ENCODE results near the gene FUZ. TPM values are rescaled to one million over a fixed set of nuclear protein-coding genes. Genes with fewer than 3 reads are reported as not detected.

The FUZ gene
- total and polyA plus RNA-seq, 2 donors, result 16.6 to 20.9 TPM

- Histone ChIP-seq H3K36me3 (ENCODE audit: control insufficient read depth in 2 of 2, insufficient read depth in 2 of 2, low read length in 1 of 2) (peaks cover 80 to 93% of the 10 kb centered on the region in 2 donors), H3K9me3 (ENCODE audit: control insufficient read depth in 2 of 2, insufficient read depth in 1 of 2, low read length in 1 of 2) (peaks cover 0 to 2% of the 10 kb centered on the region in 2 donors), H3K27me3 (ENCODE audit: control insufficient read depth in 2 of 2, insufficient read depth in 1 of 2, low read length in 1 of 2) (no peaks in the 10 kb centered on the region), H3K27ac (ENCODE audit: low read depth in 1 of 2, low read length in 1 of 2) (no peak overlapping the region), H3K4me3 (ENCODE audit: low read length in 2 of 2) (no peak overlapping the region), H3K4me1 (ENCODE audit: control insufficient read depth in 2 of 2, insufficient read depth in 2 of 2, low read length in 2 of 2) (no peaks in the 10 kb centered on the region)
- WGBS, result 96% methylated on average over 11 of the region's 11 CpGs
- no peak for DNase-seq (ENCODE audit: low read depth in 6 of 9, low spot score in 9 of 9)
Measured at GRCh38 chr19:49798574-49798973, 14.5 kb downstream of the FUZ start.

GRCh38 chr19:49795615-49796014 lies 17.5 kb downstream of the FUZ start:
- Histone ChIP-seq H3K27me3 (ENCODE audit: control insufficient read depth in 2 of 2, insufficient read depth in 1 of 2, low read length in 1 of 2) (no peaks in the 10 kb centered on the region), H3K27ac (ENCODE audit: low read depth in 1 of 2, low read length in 1 of 2) (no peak overlapping the region), H3K4me3 (ENCODE audit: low read length in 2 of 2) (no peak overlapping the region), H3K4me1 (ENCODE audit: control insufficient read depth in 2 of 2, insufficient read depth in 2 of 2, low read length in 2 of 2) (no peaks in the 10 kb centered on the region), H3K36me3 (ENCODE audit: control insufficient read depth in 2 of 2, insufficient read depth in 2 of 2, low read length in 1 of 2) (peaks cover 70 to 93% of the 10 kb centered on the region in 2 donors), H3K9me3 (ENCODE audit: control insufficient read depth in 2 of 2, insufficient read depth in 1 of 2, low read length in 1 of 2) (peaks cover 0 to 2% of the 10 kb centered on the region in 2 donors)
- WGBS, result 98% methylated on average over 20 of the region's 20 CpGs
- DNase-seq (ENCODE audit: low read depth in 6 of 9, low spot score in 9 of 9), result no peak

GRCh38 chr19:49793561-49793840 lies 19.6 kb downstream of the FUZ start:
- Histone ChIP-seq H3K36me3 (ENCODE audit: control insufficient read depth in 2 of 2, insufficient read depth in 2 of 2, low read length in 1 of 2) (peaks cover 63 to 89% of the 10 kb centered on the region in 2 donors), H3K4me3 (ENCODE audit: low read length in 2 of 2) (no peak overlapping the region), H3K4me1 (ENCODE audit: control insufficient read depth in 2 of 2, insufficient read depth in 2 of 2, low read length in 2 of 2) (no peaks in the 10 kb centered on the region), H3K9me3 (ENCODE audit: control insufficient read depth in 2 of 2, insufficient read depth in 1 of 2, low read length in 1 of 2) (peaks cover 0 to 2% of the 10 kb centered on the region in 2 donors), H3K27ac (ENCODE audit: low read depth in 1 of 2, low read length in 1 of 2) (no peak overlapping the region), H3K27me3 (ENCODE audit: control insufficient read depth in 2 of 2, insufficient read depth in 1 of 2, low read length in 1 of 2) (no peaks in the 10 kb centered on the region)
- no peak for DNase-seq (ENCODE audit: low read depth in 6 of 9, low spot score in 9 of 9)
- 98% methylated on average over 6 of the region's 6 CpGs for WGBS

DNA sequence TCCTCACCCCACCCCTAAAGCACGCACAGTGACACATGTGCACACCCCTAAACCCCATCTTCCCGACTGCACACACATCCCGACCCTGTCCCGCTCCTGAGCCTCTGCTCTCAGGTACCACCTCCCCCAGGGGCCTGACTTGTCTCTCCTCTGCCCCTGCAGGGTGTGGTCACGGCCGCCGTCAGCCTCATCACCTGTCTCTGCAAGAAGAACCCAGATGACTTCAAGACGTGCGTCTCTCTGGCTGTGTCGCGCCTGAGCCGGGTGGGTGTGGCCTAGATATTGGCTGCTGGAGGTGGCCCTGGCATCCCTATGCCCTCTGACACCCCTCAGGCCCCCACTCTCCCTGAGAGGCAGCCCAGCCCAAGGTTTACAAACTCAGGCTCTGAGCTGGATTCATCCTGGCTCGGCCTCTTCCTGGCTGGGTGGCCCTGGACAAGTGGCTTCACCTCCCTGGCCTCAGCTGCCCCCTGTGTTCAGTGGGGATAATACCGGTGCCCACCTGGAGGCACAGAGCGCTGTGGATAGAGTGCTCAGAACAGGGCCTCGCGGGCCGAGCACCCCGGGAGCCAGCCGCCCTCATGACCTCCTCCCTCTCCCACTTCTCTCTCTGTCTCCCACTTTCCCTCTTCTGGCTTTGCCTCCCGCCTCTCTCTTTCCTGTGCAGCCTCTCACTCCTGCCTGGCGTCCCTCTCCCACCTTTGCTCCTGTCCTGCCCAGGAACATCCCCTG lies 20.1 kb downstream of the FUZ start:
- DNase-seq (ENCODE audit: low read depth in 6 of 9, low spot score in 9 of 9), result no peak
- Histone ChIP-seq H3K4me1 (ENCODE audit: control insufficient read depth in 2 of 2, insufficient read depth in 2 of 2, low read length in 2 of 2) (no peaks in the 10 kb centered on the region), H3K9me3 (ENCODE audit: control insufficient read depth in 2 of 2, insufficient read depth in 1 of 2, low read length in 1 of 2) (peaks cover 0 to 2% of the 10 kb centered on the region in 2 donors), H3K27me3 (ENCODE audit: control insufficient read depth in 2 of 2, insufficient read depth in 1 of 2, low read length in 1 of 2) (no peaks in the 10 kb centered on the region), H3K4me3 (ENCODE audit: low read length in 2 of 2) (no peak overlapping the region), H3K27ac (ENCODE audit: low read depth in 1 of 2, low read length in 1 of 2) (no peak overlapping the region), H3K36me3 (ENCODE audit: control insufficient read depth in 2 of 2, insufficient read depth in 2 of 2, low read length in 1 of 2) (peaks cover 63 to 88% of the 10 kb centered on the region in 2 donors)
- WGBS, result 98% methylated on average over 22 of the region's 22 CpGs

GRCh38 chr19:49791776-49792445 lies 21.2 kb downstream of the FUZ start:
- no peaks in the 10 kb centered on the region for H3K4me1 ChIP-seq (ENCODE audit: control insufficient read depth in 2 of 2, insufficient read depth in 2 of 2, low read length in 2 of 2)
- H3K9me3 ChIP-seq (ENCODE audit: control insufficient read depth in 2 of 2, insufficient read depth in 1 of 2, low read length in 1 of 2), result peaks cover 0 to 2% of the 10 kb centered on the region in 2 donors
- H3K4me3 ChIP-seq (ENCODE audit: low read length in 2 of 2), result no peak overlapping the region
- H3K36me3 ChIP-seq (ENCODE audit: control insufficient read depth in 2 of 2, insufficient read depth in 2 of 2, low read length in 1 of 2), result peaks cover 60 to 89% of the 10 kb centered on the region in 2 donors
- no peak overlapping the region for H3K27ac ChIP-seq (ENCODE audit: low read depth in 1 of 2, low read length in 1 of 2)
- 98% methylated on average over 26 of the region's 26 CpGs for WGBS
- no peak for DNase-seq (ENCODE audit: low read depth in 6 of 9, low spot score in 9 of 9)
- no peaks in the 10 kb centered on the region for H3K27me3 ChIP-seq (ENCODE audit: control insufficient read depth in 2 of 2, insufficient read depth in 1 of 2, low read length in 1 of 2)

DNA sequence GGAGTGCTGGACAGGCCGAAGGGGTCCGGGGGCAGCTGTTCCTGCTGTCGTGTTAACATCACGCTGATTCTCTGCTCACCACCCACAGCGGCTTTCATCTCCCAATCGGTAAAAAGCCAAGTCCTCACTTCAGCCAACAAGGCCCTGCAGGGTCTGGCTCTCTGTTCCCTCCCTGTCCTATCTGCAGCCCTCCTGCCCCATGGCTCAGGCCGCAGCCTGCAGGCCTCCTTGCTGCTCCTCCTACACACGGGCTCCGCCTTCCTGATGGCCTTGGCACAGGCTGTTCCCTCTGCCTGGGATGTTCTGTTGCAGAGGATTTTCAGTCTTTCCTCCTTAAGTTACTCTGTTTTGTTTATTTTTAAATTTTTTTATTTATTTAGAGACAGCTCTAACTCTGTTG lies 22.2 kb downstream of the FUZ start:
- Histone ChIP-seq H3K36me3 (ENCODE audit: control insufficient read depth in 2 of 2, insufficient read depth in 2 of 2, low read length in 1 of 2) (peaks cover 52 to 83% of the 10 kb centered on the region in 2 donors), H3K4me1 (ENCODE audit: control insufficient read depth in 2 of 2, insufficient read depth in 2 of 2, low read length in 2 of 2) (no peaks in the 10 kb centered on the region), H3K4me3 (ENCODE audit: low read length in 2 of 2) (no peak overlapping the region), H3K27ac (ENCODE audit: low read depth in 1 of 2, low read length in 1 of 2) (no peak overlapping the region), H3K9me3 (ENCODE audit: control insufficient read depth in 2 of 2, insufficient read depth in 1 of 2, low read length in 1 of 2) (no peaks in the 10 kb centered on the region), H3K27me3 (ENCODE audit: control insufficient read depth in 2 of 2, insufficient read depth in 1 of 2, low read length in 1 of 2) (no peaks in the 10 kb centered on the region)
- no peak for DNase-seq (ENCODE audit: low read depth in 6 of 9, low spot score in 9 of 9)
- WGBS, result 92% methylated on average over 9 of the region's 9 CpGs

DNA sequence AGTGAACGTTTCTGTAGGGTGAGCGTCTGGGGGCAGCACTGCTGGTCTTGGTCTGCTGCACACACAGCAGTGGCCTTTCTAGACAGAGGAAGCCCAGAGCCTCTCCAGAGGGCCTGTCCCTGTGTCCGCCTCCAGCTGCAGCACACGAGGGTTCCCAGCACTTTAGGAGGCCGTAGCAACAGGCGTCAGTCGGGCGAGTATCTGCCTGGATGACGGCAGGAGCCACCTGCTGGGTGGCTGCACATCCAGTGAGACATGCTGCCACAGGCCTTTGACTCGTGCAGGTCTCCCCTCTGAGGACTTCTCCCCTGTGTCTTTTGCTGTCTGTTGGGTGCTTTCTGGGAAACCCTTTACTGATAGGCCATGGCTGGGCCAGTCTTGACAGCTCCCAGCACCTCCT lies 24.2 kb downstream of the FUZ start:
- DNase-seq (ENCODE audit: low read depth in 6 of 9, low spot score in 9 of 9), result no peak

DNA sequence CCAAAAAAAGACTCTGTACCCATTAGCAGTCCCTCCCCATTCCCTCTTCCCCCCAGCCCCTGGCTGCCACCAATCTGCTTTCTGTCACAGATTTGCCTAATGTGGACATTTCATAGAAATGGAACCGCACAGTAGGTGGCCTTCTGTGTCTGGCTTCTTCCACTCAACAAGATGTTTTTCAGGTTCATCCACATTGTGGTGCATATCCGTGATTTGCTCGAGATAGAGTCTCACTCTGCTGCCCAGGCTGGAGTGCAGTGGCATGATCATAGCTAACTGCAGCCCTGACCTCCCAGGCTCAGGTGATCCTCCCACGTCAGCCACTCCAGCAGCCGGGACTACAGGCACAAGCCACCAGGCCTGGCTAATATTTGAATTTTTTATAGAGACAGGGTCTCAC lies 25.3 kb downstream of the FUZ start:
- no peak for DNase-seq (ENCODE audit: low read depth in 6 of 9, low spot score in 9 of 9)
- peaks cover 47 to 79% of the 10 kb centered on the region in 2 donors for H3K36me3 ChIP-seq (ENCODE audit: control insufficient read depth in 2 of 2, insufficient read depth in 2 of 2, low read length in 1 of 2)
- H3K9me3 ChIP-seq (ENCODE audit: control insufficient read depth in 2 of 2, insufficient read depth in 1 of 2, low read length in 1 of 2), result peaks cover 0 to under 1% of the 10 kb centered on the region in 2 donors
- H3K27me3 ChIP-seq (ENCODE audit: control insufficient read depth in 2 of 2, insufficient read depth in 1 of 2, low read length in 1 of 2), result no peaks in the 10 kb centered on the region
- H3K4me3 ChIP-seq (ENCODE audit: low read length in 2 of 2), result no peak overlapping the region
- H3K27ac ChIP-seq (ENCODE audit: low read depth in 1 of 2, low read length in 1 of 2), result no peak overlapping the region
- H3K4me1 ChIP-seq (ENCODE audit: control insufficient read depth in 2 of 2, insufficient read depth in 2 of 2, low read length in 2 of 2), result no peaks in the 10 kb centered on the region
- 97% methylated on average over 5 of the region's 5 CpGs for WGBS

More for the DNA sequence above, 24.2 kb downstream of the FUZ start:
- 97% methylated on average over 10 of the region's 10 CpGs for WGBS
- Histone ChIP-seq H3K9me3 (ENCODE audit: control insufficient read depth in 2 of 2, insufficient read depth in 1 of 2, low read length in 1 of 2) (no peaks in the 10 kb centered on the region), H3K4me1 (ENCODE audit: control insufficient read depth in 2 of 2, insufficient read depth in 2 of 2, low read length in 2 of 2) (no peaks in the 10 kb centered on the region), H3K27ac (ENCODE audit: low read depth in 1 of 2, low read length in 1 of 2) (peak overlapping the region in 1 of 2 donors; percentile 26), H3K4me3 (ENCODE audit: low read length in 2 of 2) (no peak overlapping the region), H3K27me3 (ENCODE audit: control insufficient read depth in 2 of 2, insufficient read depth in 1 of 2, low read length in 1 of 2) (no peaks in the 10 kb centered on the region), H3K36me3 (ENCODE audit: control insufficient read depth in 2 of 2, insufficient read depth in 2 of 2, low read length in 1 of 2) (peaks cover 45 to 78% of the 10 kb centered on the region in 2 donors)

- 94% methylated on average over 9 of the region's 9 CpGs for WGBS
- H3K27ac ChIP-seq (ENCODE audit: low read depth in 1 of 2, low read length in 1 of 2), result no peak overlapping the region
- no peaks in the 10 kb centered on the region for H3K27me3 ChIP-seq (ENCODE audit: control insufficient read depth in 2 of 2, insufficient read depth in 1 of 2, low read length in 1 of 2)
- H3K4me3 ChIP-seq (ENCODE audit: low read length in 2 of 2), result no peak overlapping the region
- DNase-seq (ENCODE audit: low read depth in 6 of 9, low spot score in 9 of 9), result no peak
- H3K36me3 ChIP-seq (ENCODE audit: control insufficient read depth in 2 of 2, insufficient read depth in 2 of 2, low read length in 1 of 2), result peaks cover 47 to 79% of the 10 kb centered on the region in 2 donors
- H3K4me1 ChIP-seq (ENCODE audit: control insufficient read depth in 2 of 2, insufficient read depth in 2 of 2, low read length in 2 of 2), result no peaks in the 10 kb centered on the region
- H3K9me3 ChIP-seq (ENCODE audit: control insufficient read depth in 2 of 2, insufficient read depth in 1 of 2, low read length in 1 of 2), result peaks cover 0 to 4% of the 10 kb centered on the region in 2 donors
Measured at GRCh38 chr19:49786376-49786820, 26.7 kb downstream of the FUZ start.

Measured in thymus (tissue), 11 donors.